HG02763 (cell line): ENCODE data around the gene WBP4.
"Not testable (repeated sequence)": the region's sequence is repeated elsewhere in the genome, so short reads cannot be mapped to it uniquely, and the experiment has no call there.

Experiments used
- ATAC-seq: cut with Tn5 transposase; IDR thresholded peaks from one replicate; pipeline ENCODE4 v1.9.1; 2021; ENCODE audit warnings: mild to moderate bottlenecking, moderate library complexity; ENCODE audit not compliant: unreplicated experiment

Gene WBP4

GRCh38 chr13:41061075-41061913 lies at the start of gene WBP4:
WBP4 (plus strand) TSS chr13:41061509; CDS start chr13:41061674, 165 bp downstream.
- ATAC-seq: peak; percentile 61

GRCh38 chr13:41012536-41012935 lies 48.8 kb upstream of the WBP4 start:
- ATAC-seq: no peak

- ATAC-seq: no peak
Observed at GRCh38 chr13:41013835-41014234, 47.5 kb upstream of the WBP4 start.

- ATAC-seq: no peak
Observed at GRCh38 chr13:41015920-41016319, 45.4 kb upstream of the WBP4 start.

- ATAC-seq: no peak
Observed at GRCh38 chr13:41017159-41017558, 44.1 kb upstream of the WBP4 start.

GRCh38 chr13:41017817-41018601 lies 43.3 kb upstream of the WBP4 start:
- no peak for ATAC-seq

- no peak for ATAC-seq
Observed at GRCh38 chr13:41018602-41018948, 42.7 kb upstream of the WBP4 start.

GRCh38 chr13:41019011-41019487 lies 42.3 kb upstream of the WBP4 start, which contains the start of gene ELF1:
ELF1 (minus strand) TSS chr13:41019316; CDS start chr13:40982054, 37,262 bp downstream.
- peak; percentile 93 for ATAC-seq

GRCh38 chr13:41019578-41020347 lies 41.5 kb upstream of the WBP4 start:
- no peak for ATAC-seq

- no peak for ATAC-seq
Observed at GRCh38 chr13:41025518-41025917, 35.8 kb upstream of the WBP4 start.

GRCh38 chr13:41026788-41027187 lies 34.5 kb upstream of the WBP4 start:
- ATAC-seq: no peak

- no peak for ATAC-seq
Observed at GRCh38 chr13:41028051-41028450, 33.3 kb upstream of the WBP4 start.

GRCh38 chr13:41029629-41030028 lies 31.7 kb upstream of the WBP4 start:
- no peak for ATAC-seq

GRCh38 chr13:41032691-41033376 lies 28.5 kb upstream of the WBP4 start:
- no peak for ATAC-seq

- ATAC-seq: no peak
Observed at GRCh38 chr13:41034382-41034781, 26.9 kb upstream of the WBP4 start.

- ATAC-seq: no peak
Observed at GRCh38 chr13:41034881-41035280, 26.4 kb upstream of the WBP4 start.

GRCh38 chr13:41036557-41036956 lies 24.8 kb upstream of the WBP4 start:
- not testable (repeated sequence) for ATAC-seq

- no peak for ATAC-seq
Observed at GRCh38 chr13:41039746-41040145, 21.6 kb upstream of the WBP4 start.

GRCh38 chr13:41040584-41041334 lies 20.6 kb upstream of the WBP4 start:
- no peak for ATAC-seq

- ATAC-seq: not testable (repeated sequence)
Observed at GRCh38 chr13:41042419-41042818, 18.9 kb upstream of the WBP4 start.
